Measurements from ENCODE around the gene ORC6.
A peak's percentile ranks its signal among the peaks of the same experiment; 100 is the strongest.

The ORC6 gene

DNA sequence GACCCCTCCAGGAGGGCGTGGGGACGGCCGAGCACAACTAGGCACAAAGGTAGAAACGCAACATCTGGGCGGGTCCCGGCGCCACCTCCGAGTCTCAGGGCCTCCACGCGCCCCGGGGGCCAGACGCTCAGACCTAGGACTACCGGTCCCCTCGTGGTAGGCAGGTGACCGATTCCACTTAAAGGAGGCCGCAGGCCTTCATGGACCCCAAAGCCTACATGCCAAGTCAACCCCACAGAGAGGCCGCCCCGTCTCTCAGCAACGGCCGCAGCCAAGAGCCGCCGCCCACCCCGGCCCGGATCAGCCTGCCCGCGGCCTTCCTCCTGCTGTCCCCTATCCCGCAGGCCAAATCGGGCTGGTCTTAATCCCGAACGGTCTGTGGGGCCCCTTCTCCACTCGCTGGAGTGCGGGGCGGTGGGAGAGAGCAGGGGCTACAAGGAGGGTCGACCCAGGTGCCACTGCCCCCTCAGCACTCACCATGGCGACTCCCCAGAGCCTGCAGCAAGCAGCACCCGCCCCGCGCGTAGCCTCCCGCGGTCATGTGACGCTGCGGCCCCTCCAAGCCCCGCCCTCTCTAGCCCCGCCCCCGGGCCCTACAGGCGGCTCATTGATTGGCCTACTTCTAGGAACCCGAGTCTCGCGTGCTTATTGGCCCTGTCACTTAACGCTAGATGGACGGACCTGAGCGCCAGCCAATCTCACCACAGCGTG lies 650 bp upstream of the ORC6 start, which contains the start of gene VPS35:
TSS of gene VPS35 (minus strand) at position 525 of the 711 bp plus-strand sequence. CDS start at position 480, 45 bp downstream.
- TF ChIP-seq, protein P1, sequence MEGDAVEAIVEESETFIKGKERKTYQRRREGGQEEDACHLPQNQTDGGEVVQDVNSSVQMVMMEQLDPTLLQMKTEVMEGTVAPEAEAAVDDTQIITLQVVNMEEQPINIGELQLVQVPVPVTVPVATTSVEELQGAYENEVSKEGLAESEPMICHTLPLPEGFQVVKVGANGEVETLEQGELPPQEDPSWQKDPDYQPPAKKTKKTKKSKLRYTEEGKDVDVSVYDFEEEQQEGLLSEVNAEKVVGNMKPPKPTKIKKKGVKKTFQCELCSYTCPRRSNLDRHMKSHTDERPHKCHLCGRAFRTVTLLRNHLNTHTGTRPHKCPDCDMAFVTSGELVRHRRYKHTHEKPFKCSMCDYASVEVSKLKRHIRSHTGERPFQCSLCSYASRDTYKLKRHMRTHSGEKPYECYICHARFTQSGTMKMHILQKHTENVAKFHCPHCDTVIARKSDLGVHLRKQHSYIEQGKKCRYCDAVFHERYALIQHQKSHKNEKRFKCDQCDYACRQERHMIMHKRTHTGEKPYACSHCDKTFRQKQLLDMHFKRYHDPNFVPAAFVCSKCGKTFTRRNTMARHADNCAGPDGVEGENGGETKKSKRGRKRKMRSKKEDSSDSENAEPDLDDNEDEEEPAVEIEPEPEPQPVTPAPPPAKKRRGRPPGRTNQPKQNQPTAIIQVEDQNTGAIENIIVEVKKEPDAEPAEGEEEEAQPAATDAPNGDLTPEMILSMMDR (IDR thresholded peaks at IDR 0.05; ENCODE audit: control insufficient read depth, insufficient read depth, low read depth, low read length, missing control alignments), result no peak
- DNase-seq (ENCODE audit: low read depth), result peak; percentile 96
- H3K4me3 ChIP-seq (ENCODE audit: control insufficient read depth, low read depth, low read length), result peak within 1 kb of the TSS; percentile 92

DNA sequence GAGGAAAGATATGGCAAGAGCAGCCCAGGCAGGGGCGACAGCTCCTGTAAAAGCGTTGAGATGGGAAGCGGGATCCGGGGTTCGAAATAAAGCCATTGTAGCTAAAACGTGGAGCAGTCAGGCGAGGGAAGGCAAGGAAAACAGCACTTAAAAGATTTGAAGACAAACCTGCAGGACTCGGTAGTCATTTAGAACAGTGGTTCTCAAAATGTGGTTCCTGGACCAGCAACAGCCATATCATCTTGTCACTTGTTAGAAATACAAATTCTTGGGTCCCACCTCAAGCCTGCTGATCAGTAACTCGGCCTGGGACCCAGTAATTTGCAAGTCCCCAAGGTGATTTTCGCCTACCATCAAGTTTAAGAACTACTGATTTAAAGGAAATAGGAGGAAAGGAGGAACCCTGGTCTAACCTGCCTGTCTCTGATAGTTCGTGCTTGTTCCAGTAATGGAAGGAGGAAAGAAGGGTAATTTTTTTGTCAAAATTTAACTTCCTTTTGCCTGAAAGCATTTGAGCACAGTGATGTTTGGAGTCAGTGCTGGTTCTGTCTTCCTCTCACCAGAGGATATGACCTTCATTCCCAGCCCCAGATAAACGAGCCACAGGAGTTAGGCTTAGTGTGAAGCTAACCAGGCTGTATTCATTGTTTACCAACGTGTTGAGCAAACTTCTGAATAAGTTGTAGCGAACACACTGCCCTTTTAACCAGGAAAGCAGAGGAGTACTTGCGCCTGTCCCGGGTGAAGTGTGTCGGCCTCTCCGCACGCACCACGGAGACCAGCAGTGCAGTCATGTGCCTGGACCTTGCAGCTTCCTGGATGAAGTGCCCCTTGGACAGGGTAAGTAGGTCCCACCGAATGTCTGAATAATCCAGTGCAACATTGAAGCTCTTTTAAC lies 1.1 kb downstream of the ORC6 start:
- no peak for DNase-seq (ENCODE audit: low read depth)
- TF ChIP-seq, protein P1 (IDR thresholded peaks at IDR 0.05; ENCODE audit: control insufficient read depth, insufficient read depth, low read depth, low read length, missing control alignments), result no peak

DNA sequence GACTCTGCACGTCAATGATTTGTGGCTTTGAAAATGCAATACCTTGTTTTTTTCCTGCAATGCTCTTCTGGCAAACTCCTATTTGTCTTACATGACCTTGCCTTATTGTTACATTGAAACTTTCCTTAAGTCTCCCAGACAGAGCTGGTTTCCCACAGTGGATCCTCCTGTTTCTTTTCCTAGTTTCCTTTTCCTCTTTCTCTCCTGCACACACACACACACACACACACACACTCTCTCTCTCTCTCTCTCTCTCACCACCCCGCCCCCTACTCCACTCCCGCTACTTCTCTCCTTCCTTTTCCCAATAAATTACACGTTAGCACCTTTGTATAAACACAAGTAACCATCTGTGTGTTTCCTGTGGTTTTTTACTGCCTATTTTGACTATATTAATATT lies 2.3 kb downstream of the ORC6 start:
- TF ChIP-seq, protein P1 (IDR thresholded peaks at IDR 0.05; ENCODE audit: control insufficient read depth, insufficient read depth, low read depth, low read length, missing control alignments), result no peak
- DNase-seq (ENCODE audit: low read depth), result no peak
- no peak overlapping the region for H3K4me3 ChIP-seq (ENCODE audit: control insufficient read depth, low read depth, low read length)

More for the DNA sequence above, 1.1 kb downstream of the ORC6 start:
- H3K4me3 ChIP-seq (ENCODE audit: control insufficient read depth, low read depth, low read length), result peak overlapping the region; percentile 92

DNA sequence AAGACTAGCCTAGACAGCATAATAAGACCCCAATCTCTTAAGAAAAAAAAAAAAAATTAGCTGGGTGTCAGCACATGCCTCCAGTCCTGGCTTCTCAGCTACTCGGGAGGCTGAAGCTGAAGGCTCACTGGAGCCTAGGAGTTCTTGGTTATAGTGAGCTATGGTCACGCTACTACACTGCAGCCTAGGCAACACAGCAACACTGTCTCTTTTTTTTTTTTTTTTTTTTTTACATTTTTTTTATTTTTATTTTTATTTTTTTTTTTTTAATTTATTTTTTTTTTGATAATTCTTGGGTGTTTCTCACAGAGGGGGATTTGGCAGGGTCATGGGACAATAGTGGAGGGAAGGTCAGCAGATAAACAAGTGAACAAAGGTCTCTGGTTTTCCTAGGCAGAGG lies 4.1 kb downstream of the ORC6 start:
- no peak overlapping the region for H3K4me3 ChIP-seq (ENCODE audit: control insufficient read depth, low read depth, low read length)
- TF ChIP-seq, protein P1 (IDR thresholded peaks at IDR 0.05; ENCODE audit: control insufficient read depth, insufficient read depth, low read depth, low read length, missing control alignments), result no peak
- DNase-seq (ENCODE audit: low read depth), result no peak

DNA sequence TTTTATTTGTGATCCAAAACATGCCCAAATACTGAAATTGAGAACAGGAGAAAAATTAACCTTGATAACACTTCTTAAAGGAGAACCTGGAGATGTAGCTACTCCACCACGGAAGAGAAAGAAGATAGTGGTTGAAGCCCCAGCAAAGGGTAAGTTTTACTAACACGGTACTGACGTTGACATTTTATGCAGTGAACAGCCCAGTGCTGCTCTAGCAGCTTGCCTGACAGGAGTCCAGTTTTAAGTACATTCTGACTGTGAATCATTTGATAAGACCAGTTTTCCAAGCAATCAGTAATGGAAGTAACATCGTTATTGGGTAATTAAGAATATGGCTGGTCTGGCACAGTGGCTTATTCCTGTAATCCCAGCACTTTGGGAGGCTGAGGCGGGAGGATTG lies 6.5 kb downstream of the ORC6 start:
- DNase-seq (ENCODE audit: low read depth), result no peak
- no peak overlapping the region for H3K4me3 ChIP-seq (ENCODE audit: control insufficient read depth, low read depth, low read length)
- TF ChIP-seq, protein P1 (IDR thresholded peaks at IDR 0.05; ENCODE audit: control insufficient read depth, insufficient read depth, low read depth, low read length, missing control alignments), result no peak

DNA sequence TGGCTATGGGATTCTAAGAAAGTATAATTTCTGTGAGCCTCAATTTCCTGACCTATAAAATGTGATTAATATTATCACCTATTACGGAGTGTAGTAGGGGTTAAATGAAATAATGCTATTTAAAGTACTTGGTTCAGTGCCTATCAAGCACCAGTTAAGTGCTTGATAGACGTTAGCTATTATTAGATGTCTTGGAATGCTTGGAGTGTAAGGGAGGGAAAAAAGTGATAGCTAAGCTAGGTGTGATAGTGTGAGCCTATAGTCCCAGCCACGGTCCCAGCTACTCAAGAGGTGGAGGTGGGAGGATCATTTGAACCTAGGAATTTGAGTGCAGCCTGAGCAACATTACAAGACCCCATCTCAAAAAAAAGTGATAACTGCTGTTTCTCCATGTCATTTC lies 7.5 kb downstream of the ORC6 start:
- TF ChIP-seq, protein P1 (IDR thresholded peaks at IDR 0.05; ENCODE audit: control insufficient read depth, insufficient read depth, low read depth, low read length, missing control alignments), result no peak
- H3K4me3 ChIP-seq (ENCODE audit: control insufficient read depth, low read depth, low read length), result no peak overlapping the region
- DNase-seq (ENCODE audit: low read depth), result no peak

All from AG09309 (cell line).